Measurements from ENCODE around the gene UFSP1. TPM values are rescaled to one million over a fixed set of nuclear protein-coding genes. Genes with fewer than 3 reads are reported as not detected.
A peak's percentile ranks its signal among the peaks of the same experiment; 100 is the strongest.

UFSP1 gene
- total and polyA plus RNA-seq, 2 of the 13 experiments (the other 11 are each of a cell fraction or from before 2014, with no cell fraction given): 0.65 to 3.3 TPM

DNA sequence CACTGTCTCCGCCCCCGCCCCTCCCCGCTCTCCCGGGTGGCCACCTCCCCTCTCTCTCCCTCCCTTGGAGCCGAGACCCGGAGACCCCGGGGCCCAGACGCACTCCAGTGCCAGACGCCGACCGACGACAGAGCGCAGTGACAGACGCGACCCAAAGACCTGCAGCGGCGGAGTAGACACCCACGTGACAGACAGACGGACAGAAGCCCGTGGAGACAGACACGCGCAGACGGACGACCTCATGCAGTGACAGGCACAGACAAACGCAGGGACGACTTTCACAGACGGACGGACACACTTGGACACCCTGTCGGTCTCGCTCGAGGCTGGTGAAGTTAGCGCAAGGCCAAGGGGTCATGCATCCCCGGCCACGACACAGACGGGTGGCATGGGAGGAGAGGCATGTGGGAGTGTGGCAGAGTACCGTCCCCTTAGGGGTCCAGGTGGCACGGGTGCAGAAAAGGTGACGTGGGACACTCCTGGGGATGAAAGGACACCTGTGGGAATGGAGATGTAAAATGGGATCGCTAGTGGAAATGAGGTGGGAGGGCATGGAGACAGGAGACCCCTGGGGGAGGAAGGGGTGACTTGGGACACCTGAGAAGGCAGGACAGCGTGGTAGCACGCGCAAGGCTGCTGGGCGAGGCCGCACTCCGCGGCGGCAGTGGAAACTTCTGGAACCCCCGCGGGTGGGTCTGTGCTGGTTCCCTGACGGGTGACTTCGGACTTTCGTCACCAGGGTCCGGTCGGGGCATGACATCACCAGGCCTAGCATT is 6.6 kb upstream of the UFSP1 start (continued):
- TF ChIP-seq, protein P1, sequence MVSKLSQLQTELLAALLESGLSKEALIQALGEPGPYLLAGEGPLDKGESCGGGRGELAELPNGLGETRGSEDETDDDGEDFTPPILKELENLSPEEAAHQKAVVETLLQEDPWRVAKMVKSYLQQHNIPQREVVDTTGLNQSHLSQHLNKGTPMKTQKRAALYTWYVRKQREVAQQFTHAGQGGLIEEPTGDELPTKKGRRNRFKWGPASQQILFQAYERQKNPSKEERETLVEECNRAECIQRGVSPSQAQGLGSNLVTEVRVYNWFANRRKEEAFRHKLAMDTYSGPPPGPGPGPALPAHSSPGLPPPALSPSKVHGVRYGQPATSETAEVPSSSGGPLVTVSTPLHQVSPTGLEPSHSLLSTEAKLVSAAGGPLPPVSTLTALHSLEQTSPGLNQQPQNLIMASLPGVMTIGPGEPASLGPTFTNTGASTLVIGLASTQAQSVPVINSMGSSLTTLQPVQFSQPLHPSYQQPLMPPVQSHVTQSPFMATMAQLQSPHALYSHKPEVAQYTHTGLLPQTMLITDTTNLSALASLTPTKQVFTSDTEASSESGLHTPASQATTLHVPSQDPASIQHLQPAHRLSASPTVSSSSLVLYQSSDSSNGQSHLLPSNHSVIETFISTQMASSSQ (IDR thresholded peaks at IDR 0.05; ENCODE audit: low read depth): no peak
- TF ChIP-seq, protein P1 (CRISPR knock-in tag; IDR thresholded peaks at IDR 0.05; ENCODE audit: borderline replicate concordance): no peak
- TF ChIP-seq, protein P2, sequence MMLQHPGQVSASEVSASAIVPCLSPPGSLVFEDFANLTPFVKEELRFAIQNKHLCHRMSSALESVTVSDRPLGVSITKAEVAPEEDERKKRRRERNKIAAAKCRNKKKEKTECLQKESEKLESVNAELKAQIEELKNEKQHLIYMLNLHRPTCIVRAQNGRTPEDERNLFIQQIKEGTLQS (CRISPR knock-in tag; IDR thresholded peaks at IDR 0.05): peak; percentile 23; the same call in 1 of the 2 replicates
- TF ChIP-seq, protein P3, sequence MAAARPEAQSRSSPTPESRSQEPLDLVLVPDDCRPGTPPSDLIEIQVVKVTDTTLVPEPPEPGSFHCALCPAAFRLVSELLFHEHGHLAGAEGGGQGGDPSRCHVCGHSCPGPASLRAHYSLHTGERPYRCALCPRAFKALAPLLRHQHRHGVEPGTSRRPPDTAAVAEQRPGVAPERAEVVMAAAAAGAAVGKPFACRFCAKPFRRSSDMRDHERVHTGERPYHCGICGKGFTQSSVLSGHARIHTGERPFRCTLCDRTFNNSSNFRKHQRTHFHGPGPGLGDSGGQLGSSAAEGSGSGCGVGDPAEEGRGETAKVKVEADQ (CRISPR knock-in tag; IDR thresholded peaks at IDR 0.05; ENCODE audit: borderline replicate concordance): no peak
- TF ChIP-seq MEIS2 (CRISPR knock-in tag; IDR thresholded peaks at IDR 0.05) (0 out of 2 replicates have a peak, but pooled peaks have one; percentile 24), ZNF333 (CRISPR knock-in tag; IDR thresholded peaks at IDR 0.05; ENCODE audit: borderline replicate concordance) (no peak), ZNF563 (CRISPR knock-in tag; IDR thresholded peaks at IDR 0.05) (no peak; the same call in 1 of the 2 replicates), RFX1 (IDR thresholded peaks at IDR 0.05) (no peak), NONO (IDR thresholded peaks at IDR 0.05) (no peak), NONO (CRISPR knock-in tag; conservative IDR thresholded peaks at IDR 0.05) (peak; percentile 38; the same call in 1 of the 2 replicates), ZNF883 (CRISPR knock-in tag; IDR thresholded peaks at IDR 0.05; ENCODE audit: not compliant biosample characterization) (no peak), SATB2 (CRISPR knock-in tag; IDR thresholded peaks at IDR 0.05) (no peak), SP4 (CRISPR knock-in tag; IDR thresholded peaks at IDR 0.05) (no peak), GFI1 (CRISPR knock-in tag; IDR thresholded peaks at IDR 0.05; ENCODE audit: borderline replicate concordance) (no peak), MIER3 (CRISPR knock-in tag; IDR thresholded peaks at IDR 0.05; ENCODE audit: borderline replicate concordance) (no peak), ADNP (CRISPR knock-in tag; IDR thresholded peaks at IDR 0.05) (no peak), ZNF674 (CRISPR knock-in tag; IDR thresholded peaks at IDR 0.05; ENCODE audit: low read depth) (no peak), TARDBP (CRISPR knock-in tag; IDR thresholded peaks at IDR 0.05) (no peak)
- TF ChIP-seq, protein P4, sequence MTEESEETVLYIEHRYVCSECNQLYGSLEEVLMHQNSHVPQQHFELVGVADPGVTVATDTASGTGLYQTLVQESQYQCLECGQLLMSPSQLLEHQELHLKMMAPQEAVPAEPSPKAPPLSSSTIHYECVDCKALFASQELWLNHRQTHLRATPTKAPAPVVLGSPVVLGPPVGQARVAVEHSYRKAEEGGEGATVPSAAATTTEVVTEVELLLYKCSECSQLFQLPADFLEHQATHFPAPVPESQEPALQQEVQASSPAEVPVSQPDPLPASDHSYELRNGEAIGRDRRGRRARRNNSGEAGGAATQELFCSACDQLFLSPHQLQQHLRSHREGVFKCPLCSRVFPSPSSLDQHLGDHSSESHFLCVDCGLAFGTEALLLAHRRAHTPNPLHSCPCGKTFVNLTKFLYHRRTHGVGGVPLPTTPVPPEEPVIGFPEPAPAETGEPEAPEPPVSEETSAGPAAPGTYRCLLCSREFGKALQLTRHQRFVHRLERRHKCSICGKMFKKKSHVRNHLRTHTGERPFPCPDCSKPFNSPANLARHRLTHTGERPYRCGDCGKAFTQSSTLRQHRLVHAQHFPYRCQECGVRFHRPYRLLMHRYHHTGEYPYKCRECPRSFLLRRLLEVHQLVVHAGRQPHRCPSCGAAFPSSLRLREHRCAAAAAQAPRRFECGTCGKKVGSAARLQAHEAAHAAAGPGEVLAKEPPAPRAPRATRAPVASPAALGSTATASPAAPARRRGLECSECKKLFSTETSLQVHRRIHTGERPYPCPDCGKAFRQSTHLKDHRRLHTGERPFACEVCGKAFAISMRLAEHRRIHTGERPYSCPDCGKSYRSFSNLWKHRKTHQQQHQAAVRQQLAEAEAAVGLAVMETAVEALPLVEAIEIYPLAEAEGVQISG (CRISPR knock-in tag; IDR thresholded peaks at IDR 0.05): no peak

All from HepG2 (cell line).